Measurements from ENCODE around the gene STAT6.
"Not testable (repeated sequence)": the region's sequence is repeated elsewhere in the genome, so short reads cannot be mapped to it uniquely, and the experiment has no call there.

- TF ChIP-seq, protein P1, sequence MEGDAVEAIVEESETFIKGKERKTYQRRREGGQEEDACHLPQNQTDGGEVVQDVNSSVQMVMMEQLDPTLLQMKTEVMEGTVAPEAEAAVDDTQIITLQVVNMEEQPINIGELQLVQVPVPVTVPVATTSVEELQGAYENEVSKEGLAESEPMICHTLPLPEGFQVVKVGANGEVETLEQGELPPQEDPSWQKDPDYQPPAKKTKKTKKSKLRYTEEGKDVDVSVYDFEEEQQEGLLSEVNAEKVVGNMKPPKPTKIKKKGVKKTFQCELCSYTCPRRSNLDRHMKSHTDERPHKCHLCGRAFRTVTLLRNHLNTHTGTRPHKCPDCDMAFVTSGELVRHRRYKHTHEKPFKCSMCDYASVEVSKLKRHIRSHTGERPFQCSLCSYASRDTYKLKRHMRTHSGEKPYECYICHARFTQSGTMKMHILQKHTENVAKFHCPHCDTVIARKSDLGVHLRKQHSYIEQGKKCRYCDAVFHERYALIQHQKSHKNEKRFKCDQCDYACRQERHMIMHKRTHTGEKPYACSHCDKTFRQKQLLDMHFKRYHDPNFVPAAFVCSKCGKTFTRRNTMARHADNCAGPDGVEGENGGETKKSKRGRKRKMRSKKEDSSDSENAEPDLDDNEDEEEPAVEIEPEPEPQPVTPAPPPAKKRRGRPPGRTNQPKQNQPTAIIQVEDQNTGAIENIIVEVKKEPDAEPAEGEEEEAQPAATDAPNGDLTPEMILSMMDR (IDR thresholded peaks at IDR 0.05; ENCODE audit: low read length) = not testable (repeated sequence)
- not testable (repeated sequence) for TF ChIP-seq EZH2 (IDR thresholded peaks at IDR 0.05; ENCODE audit: borderline replicate concordance, low read length)
Measured at GRCh38 chr12:57120718-57121117, 9.6 kb upstream of the STAT6 start.
